Epithelial cell of esophagus (primary cell): ENCODE results near the gene MAST1.
A peak's percentile ranks its signal among the peaks of the same experiment; 100 is the strongest.

Experiments used
- DNase-seq: peaks from one replicate; pipeline ENCODE4 v3.0.0; 2010; ENCODE audit warnings: low read depth
- H3K4me3 ChIP-seq: 2 replicates; pipeline ENCODE4 v1.5.1; 2011; ENCODE audit warnings: mild to moderate bottlenecking, low read length, control low read depth
- CTCF ChIP-seq: IDR thresholded peaks from 2 replicates; pipeline ENCODE4 v1.5.1; 2011; ENCODE audit warnings: low read depth, mild to moderate bottlenecking, low read length, control low read depth, inconsistent platforms; ENCODE audit not compliant: insufficient read depth; ENCODE audit errors: missing control alignments

The MAST1 gene

GRCh38 chr19:12891553-12892021, 53.3 kb downstream of the MAST1 start:
- H3K4me3 ChIP-seq: peak overlapping the region; percentile 94
- no peak for DNase-seq
- TF ChIP-seq CTCF: no peak

- H3K4me3 ChIP-seq: no peak overlapping the region
- no peak for DNase-seq
- no peak for TF ChIP-seq CTCF
These were observed 55.3 kb downstream of the MAST1 start for GRCh38 chr19:12893582-12893981.

GRCh38 chr19:12896460-12896859, 58.1 kb downstream of the MAST1 start:
- no peak for DNase-seq
- H3K4me3 ChIP-seq: no peak overlapping the region
- no peak for TF ChIP-seq CTCF

GRCh38 chr19:12899891-12900518, 61.7 kb downstream of the MAST1 start:
- DNase-seq: no peak
- TF ChIP-seq CTCF: no peak
- H3K4me3 ChIP-seq: no peak overlapping the region

- no peak for TF ChIP-seq CTCF
- H3K4me3 ChIP-seq: no peak overlapping the region
- no peak for DNase-seq
These were observed 68.9 kb downstream of the MAST1 start for GRCh38 chr19:12907166-12907565.

- TF ChIP-seq CTCF: no peak
- no peak overlapping the region for H3K4me3 ChIP-seq
- DNase-seq: no peak
These were observed 74.3 kb downstream of the MAST1 start for GRCh38 chr19:12912571-12912970.

- TF ChIP-seq CTCF: no peak
- peak; percentile 30 for DNase-seq
- no peak overlapping the region for H3K4me3 ChIP-seq
These were observed 74.8 kb downstream of the MAST1 start for GRCh38 chr19:12913011-12913561.
